Measurements from ENCODE around the gene DBF4B.
"Not testable (repeated sequence)": the region's sequence is repeated elsewhere in the genome, so short reads cannot be mapped to it uniquely, and the experiment has no call there.

Gene DBF4B

DNA sequence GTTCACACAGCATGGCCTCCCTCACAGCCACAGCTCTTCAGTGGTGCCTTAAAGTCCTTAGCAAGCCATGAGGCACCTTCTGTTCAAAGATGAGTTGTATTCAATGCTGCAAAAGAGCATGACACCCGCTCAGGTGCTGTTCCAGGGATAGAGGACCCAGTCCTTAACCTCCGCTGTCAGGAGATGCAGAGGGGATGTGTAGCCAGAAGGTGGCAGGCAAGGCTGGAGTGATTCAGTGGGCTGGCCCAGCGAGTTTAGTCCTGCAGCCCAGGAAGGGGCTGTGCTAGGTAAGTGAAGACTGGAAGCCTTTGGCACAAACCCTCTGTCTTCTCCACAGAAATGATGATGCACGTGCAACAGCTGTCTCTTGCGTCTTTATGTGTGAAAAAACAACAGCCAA is 25.3 kb downstream of the DBF4B start:
- peak; percentile 11 for DNase-seq

DNA sequence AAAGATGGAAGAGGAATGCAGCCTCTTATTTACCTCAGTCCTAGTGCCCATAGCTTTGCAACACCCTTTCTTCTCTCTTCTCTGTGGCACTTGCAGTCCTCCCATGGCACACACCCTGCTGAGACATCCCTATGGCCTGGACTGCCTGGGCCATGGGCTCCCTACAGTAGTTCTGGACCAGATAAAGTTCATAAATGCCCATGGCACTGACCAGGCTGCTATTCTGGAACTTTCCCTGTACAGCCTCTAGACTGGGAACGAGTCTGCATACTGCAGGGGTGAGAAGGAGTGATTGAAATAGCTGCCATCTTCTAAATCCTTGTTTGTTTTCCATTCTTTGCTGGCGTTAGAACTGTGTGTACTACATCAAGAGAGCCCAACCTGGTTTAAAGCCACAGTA is 25.8 kb downstream of the DBF4B start:
- DNase-seq: no peak

DNA sequence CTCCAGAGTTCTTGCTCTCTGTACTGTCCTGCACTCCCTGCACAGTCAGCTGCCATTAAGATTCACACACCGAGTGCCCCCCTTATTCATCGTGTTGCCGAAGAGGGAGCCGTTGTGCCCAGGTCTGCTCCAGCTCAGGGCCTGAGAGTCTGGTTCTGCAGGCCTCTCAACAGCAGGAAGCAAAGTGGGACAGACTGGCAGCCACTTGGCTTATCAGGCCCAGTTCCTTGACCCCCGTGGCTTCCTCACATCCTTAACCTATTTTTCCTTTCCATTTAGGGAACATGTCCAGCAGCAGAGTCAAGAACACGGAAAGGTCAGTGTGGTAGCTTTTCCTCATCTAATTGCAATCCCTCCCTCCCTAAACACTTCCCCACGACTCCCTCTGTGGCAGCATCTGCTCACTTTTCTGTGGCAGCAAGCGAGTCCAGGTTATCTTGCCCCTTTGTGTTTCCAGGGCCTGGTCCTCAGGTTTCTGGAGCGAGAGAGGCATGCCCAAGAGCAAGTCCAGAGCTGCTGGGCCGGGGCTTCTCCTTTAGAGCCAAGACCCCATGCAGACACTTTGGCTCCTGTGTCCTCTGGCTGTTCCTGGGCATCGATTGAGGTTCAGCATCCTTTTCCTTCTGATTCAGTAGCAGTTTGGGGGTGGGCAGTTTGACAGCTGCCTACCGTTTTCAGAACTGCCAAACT is 28.2 kb downstream of the DBF4B start:
- DNase-seq: no peak

DNA sequence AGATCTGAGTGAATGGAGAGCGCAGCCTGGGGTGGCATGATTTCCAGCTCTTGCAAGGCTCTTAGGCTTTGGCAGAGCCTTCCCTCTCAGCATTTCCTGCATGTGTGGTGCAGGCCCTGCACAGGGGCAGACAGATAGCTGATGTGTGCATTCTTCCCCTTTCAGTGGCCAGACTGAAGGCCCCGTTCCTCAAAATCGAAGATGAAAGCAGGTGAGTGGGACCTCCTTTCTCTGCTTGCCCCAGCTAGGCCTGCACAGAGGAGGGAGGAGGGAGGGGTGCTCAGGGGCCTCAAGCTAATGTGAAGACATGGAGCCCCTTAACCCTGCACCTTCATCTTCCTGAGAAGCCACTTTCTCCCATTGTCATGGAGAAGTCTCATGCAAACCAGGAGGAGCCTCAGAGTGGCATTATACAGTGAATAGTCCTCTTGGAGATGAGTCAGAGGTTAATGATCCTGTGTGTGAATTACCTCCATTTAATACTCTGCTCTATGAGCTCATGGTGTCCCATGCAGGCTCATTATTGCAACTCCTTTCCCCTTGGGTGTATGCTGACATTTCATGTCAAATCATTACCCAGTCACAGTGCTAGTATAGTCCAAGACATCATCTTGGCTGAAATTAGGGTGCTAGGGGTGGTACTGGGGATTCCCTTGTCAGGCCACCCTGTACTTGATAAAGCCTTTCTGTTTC is 29.9 kb downstream of the DBF4B start:
- DNase-seq: no peak

DNA sequence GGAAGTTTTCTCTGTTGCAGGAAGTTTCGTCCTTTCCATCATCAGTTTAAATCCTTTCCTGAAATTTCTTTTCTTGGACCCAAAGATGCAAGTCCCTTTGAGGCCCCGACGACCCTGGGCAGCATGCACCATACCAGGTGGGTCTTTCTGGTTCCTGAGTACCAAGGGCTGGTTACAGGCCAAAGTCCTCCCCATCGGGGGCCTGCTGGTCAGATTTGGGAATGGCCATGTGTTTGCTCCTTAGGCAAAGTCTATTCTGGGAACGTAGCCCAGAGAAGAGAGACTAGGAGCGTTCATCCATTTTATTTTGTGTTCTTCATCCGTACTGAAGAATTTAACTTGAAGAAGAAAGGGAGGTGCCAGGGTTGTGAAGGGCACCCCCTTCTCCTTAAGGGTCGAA is 32.9 kb downstream of the DBF4B start:
- no peak for DNase-seq

DNA sequence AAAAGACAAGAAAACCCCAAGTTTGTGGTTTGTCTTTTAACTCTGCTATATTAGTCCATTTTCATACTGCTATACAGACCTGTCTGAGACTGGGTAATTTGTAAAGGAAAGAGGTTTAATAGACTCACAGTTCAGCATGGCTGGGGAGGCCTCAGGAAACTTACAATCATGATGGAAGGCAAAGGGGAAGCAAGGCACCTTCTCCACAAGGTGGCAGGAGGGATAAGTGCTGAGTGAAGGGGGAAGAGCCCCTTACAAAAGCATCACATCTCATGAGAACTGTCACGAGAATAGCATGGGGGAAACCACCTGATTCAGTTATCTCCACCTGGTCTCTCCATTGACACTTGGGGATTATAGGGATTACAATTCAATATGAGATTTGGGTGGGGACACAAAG is 36.8 kb downstream of the DBF4B start:
- DNase-seq: peak; percentile 9

DNA sequence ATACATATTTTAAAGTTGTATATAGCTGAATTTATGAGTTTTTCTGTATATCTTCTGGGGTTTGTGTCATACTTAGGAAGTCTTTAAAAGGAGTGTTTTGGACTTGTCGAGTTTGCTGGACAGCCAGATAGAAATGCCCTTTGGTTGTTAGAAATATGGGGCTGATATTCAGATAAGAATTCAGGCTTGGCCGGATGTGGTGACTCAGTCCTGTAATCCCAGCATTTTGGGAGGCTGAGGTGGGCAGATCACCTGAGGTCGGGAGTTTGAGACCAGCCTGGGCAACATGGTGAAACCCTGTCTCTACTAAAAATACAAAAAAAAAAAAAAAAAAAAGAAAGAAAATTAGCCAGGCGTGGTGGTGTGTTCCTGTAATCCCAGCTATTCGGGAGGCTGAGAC is 37.3 kb downstream of the DBF4B start:
- DNase-seq: not testable (repeated sequence)

DNA sequence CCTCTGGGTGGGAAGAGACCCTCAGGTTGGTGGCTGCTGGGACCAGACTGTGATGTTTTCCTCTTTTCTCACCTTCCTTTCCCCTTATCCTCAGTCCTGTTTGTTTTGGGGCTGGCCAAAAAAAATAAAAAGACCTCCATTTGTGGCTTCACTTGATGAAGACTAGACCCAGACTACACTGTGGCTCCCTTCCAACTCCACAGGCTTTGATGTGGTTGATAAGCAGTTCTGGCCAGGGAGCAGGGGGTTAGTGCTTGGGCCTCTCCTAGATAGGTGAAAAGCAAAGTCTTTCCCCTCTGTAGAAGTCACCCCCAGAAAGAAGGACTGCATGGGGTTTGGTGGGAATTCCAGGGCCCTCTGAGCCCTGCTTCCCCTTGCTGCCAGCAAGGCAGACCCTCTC is 39.1 kb downstream of the DBF4B start:
- peak; percentile 67 for DNase-seq

DNA sequence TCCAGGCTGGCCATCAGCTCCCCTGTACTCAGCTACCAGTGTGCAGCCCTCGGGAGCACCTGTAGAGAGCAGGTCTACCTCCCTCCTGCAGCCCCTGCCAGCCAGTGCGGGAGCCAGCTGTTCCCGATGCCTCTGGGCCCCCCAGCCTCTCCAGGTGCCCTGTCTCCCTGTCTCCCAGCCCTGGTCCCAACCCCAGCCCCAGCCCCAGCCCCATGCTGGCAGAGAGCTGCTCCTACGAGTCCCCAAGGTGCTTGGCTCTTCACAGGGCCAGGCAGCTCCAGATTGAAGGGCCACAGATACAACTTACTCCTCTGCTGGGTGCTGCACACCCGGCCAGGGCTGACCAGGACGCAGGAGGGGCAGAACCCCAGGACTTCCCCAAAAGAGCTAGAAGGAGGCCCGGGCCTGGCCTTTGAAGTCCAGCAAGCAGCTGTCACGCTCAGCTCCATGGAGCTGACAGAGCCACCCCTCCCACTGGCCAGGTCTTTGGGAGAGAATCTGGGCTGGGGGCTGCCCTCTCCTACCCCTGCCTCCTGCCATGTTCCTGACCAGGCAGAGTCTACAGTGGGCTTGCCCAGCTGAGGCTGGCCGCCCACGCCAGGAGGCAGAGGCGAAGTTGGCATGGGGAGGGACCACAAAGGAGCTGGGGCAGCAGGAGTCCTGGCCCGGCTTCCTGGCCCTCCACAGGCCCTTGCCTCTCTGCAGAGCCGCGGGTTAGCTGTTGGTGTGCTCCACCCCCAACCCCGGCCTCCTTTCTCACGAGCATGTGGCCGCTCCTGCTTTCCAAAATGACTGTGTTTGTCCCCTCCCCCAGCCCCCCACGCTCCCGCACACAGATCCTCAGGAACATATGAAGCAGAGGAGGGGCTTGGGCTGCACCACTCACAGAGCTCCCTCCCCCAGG is 40.9 kb downstream of the DBF4B start:
- DNase-seq: no peak

DNA sequence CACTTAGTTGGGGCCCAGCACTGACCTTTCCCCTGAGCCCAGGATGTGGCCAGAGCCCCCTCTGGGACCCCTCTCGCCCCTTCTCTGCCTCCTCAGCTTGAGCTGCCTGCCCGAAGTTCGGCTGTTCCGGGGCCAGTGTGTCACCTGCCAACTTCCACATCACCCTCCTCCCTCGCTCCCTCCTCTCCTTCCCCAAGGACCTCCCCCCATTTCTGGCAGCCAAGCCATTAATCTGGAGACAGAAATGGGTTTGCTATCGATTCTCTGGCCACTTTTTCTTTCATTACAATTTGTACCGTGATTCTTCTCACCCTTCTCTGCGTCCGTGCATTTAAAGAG is 41.5 kb downstream of the DBF4B start:
- no peak for DNase-seq

DNA sequence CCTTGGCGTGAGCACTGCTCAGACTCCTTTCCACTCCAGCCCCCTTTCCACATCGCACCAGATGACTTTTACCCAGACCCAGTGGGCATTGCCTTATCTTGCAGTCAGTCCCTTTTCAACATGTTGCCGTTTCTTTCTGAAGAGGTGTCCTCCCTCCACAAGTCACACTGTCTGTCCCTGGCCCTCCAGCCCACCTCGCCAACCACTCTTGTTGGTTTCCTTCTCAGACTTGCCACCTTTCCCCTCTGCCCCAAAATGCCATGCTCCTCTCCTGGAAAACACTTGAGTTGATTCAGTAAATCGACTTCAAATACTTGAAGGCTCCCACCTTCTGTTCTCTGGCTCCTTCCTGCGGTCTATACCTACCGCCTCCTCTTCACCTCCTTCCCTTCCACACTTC is 42.9 kb downstream of the DBF4B start:
- no peak for DNase-seq

DNA sequence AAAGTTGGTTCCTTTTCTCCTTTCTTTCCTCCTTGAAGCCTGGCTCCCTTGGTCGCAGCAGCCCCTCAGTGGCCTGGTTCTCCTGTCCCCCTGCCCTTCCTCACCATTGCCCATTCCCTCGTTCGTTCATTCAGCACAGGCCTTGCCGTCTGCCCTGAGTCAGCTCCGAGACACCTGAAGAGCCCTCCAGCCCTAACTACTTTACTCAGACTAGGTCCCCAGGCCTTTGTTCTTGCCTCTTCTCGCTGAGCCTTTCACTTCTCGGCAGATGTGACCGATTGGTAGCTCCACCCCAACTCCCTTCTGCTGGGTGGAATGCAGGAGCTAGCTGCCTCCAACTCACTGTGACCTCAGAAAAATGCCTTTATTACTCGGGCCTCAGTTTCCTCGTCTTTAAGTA is 43.3 kb downstream of the DBF4B start:
- DNase-seq: no peak

DNA sequence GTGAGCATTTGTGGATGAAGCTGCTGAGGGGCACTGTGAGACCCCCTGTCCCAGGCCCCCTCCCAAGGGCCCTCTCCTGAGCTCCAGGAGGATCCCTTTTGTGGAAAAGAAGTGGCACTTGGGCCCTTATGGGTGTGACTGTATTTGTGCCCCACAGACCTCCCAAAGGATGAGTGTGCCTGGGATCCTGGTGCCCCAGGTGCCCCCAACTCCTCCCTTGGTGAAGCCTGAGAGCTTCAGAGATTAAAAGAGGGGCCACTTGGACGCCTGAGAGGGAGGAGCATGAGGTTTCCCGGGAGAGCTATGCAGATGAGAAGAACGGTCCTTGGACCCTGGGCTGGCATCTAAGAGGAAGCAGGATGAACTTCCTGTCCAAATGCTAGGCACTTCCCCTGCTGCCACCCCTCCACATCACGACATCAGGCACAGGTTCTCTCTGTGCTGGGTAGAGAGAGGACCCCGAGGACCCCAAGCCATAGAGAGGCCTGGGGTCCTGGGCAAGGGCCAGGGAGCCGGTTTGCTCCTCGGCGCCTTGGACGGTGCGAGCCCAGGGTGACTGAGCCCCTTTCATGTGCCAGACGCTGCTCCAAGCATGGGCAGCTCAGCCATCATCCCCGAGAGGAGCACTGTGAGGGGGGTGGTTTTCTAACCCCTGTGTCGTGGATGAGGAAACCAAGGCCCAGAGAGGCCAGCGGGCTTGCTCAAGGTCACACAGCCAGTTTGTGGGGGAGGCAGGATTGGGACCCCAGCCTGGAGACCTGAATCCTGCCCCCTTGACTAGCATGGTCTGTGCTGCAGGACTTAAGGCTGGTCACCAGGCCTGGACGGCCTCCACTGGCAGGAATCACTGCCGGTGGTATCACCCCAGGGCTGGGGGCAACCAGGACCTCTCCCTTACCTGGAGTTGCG is 44.7 kb downstream of the DBF4B start:
- DNase-seq: no peak

DNA sequence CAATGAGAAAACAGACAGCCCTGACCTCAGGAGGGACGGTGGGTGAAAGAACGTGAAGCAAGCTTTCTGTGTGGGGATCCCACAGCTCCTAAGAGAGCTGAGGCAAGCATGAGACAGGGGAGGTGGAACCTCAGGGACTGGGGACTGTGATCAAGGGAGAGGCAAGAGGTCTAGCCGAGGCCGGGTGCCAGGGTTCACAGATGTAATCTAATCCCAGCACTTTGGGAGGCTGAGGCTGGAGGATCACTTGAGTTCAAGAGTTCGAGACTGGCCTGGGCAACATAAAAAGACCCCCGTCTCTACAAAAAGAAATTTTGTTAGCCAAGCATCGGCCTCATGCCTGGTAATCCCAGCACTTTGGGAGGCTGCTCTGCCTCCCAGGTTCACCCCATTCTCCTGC is 45.8 kb downstream of the DBF4B start:
- no peak for DNase-seq

DNA sequence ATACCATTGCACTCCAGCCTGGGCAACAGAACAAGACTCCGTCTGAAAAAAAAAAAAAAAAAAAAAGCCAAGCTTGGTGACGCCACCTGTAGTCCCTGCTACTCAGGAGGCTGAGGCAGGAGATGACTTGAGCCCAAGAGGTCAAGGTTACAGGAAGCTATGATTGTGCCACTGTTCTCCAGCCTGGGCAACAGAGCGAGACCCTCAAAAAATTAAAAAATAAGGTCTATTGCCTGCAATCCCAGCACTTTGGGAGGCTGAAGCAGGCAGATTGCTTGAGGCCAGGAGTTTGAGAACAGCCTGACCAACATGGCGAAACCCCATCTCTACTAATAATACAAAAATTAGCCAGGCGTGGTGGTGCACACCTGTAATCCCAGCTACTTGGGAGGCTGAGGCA is 46.7 kb downstream of the DBF4B start:
- not testable (repeated sequence) for DNase-seq

DNA sequence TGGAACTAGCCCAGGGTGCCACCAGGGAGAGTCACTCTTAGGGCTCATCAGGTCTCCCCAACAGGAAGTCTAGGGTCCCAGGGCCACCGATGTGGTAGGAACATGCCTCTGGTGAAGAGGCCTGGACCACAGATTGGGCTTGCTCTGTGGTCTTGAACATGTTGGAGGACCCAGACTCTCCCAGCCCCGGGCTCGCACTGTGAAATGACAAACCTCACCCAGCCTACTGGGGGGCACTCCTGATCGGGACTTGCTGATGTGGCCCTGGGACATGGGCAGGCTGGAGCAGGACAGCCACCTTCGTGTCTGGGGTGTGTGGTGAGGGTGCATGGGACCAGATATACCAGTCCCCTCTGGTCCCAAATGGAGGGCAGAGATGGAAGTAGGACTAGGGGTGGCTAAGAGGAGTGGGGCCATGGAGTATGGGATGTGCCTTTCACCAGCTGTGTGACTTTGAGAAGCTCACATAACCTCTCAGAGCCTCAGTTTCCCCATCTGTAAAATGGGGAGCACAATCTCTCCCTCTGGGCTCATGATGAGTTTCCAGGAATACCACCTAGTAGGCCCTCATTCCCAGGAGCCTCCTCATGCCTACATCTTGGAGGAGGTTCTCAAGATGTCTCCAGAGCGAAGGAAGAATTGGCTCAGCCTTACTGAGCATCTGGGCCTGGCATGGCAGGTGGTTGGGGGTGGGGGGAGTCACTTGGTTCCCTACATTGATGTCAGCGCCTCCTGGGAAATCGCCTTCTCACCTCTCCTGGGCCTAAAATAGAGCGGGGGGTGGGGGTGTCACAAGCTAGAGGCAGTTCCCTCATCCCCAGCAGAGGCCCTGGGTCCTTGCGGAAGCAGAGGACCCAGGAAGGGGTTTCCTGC is 48.8 kb downstream of the DBF4B start:
- DNase-seq: no peak

DNA sequence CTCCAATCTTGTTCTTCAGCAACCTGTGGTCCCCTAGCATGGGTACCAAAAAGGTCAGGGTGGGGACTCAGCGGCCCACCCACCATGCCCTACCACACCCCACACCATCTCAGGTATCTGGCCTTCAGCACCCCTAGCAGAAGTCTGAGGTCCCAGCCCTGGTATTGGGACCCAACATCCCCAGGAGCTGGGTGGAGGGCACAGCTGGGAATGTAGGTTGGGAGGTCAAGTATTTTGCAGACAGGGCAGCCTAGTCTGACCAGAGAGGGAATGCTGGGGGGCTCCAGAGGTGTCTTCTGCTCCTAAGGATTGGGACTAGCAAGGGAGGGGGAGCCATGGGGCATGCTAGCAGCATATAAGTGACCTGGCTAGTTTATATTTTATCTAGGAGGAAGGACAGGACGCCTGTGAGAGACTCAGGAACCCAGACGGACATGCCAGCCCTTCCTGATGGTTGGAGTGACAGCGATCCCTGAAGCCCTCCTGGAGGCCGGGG is 49.5 kb downstream of the DBF4B start:
- no peak for DNase-seq

DNA sequence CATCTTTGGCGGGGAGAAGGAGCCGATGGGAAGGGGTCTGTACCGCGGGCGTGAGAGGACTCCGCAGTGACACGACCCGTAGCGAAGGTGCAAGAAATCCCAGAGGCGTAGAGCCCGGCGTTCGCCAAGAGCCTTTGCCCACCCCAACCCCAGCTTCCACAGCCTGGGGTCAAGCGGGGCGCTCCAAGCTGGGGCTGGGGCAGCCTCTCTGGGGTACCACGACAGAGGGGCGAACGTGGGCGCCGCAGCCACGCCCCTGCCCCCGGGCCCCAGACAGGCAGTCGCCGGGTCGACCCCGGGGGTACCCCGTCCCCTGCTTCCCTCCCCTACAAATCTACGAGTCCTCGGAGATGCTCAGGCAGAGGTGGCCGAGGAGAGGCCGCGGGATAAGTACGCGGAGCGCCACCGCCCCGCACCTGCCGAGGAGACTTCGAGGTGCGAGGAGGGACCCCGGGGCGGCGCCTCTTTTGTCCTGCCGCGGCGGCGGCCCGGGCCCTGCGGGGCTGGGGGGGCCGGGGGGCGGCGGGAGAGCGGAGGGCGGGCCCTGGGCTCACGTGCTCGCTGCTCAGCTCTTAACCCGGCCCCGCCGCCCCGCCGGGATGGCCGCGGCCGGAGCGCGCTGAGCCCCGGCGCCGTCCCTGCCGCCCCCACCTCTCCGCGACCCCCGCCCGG is 50.1 kb downstream of the DBF4B start, which contains the start of gene ADAM11:
Gene ADAM11, plus strand, starts transcription at position 575 of the 672 bp plus-strand sequence. CDS start 212 bp downstream, outside the sequence.
- DNase-seq: no peak

DNA sequence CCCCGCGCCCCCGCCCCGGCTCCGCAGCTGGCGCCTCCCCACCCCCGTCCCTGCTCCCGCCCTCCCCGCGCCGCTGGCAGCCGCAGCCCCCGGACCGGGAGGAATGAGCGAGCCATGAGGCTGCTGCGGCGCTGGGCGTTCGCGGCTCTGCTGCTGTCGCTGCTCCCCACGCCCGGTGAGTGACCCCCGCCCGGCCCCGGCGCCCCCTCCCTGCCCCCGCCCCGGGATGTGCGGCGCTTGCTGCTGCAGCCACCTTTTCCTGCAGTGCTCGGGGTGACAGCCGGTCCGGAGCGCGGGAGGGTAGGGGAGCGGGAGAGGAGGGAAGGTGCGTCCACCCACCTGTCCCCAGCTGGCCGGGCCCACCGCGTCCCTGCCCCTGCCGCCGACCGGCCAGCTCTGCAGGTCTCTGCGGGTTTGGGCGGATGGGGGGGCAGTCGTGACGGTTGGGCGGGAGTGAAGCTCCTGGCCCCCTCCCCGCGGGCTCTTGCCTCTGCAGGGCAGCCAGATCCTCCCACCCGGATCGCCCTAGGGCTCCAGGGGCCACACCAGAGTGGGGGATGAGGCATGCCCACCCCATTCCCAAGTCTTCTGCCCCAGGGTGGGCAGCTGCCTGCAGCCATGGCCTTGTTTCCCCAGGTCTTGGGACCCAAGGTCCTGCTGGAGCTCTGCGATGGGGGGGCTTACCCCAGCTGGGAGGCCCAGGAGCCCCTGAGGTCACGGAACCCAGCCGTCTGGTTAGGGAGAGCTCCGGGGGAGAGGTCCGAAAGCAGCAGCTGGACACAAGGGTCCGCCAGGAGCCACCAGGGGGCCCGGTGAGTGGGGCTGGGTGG is 50.8 kb downstream of the DBF4B start:
- no peak for DNase-seq

DNA sequence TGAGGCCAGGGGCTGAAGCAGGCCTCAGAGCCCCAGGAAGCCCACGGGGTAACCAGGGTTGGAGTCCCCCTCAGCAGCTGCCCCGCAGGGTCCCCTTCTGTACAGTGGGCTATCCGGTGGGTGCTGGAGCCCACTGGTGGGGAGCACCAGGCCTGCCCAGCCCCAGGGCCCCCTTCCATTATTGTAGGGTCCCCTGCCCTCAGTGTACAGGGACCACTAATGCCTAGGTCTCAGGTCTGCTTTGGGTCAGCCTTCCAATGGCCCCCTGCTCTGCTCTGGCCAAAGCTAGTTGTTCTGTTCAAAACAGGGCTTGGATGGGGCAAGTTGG is 51.4 kb downstream of the DBF4B start:
- DNase-seq: no peak
